ENCODE results near the gene FPGS.
"Not testable (repeated sequence)": the region's sequence is repeated elsewhere in the genome, so short reads cannot be mapped to it uniquely, and the experiment has no call there.

FPGS gene

GRCh38 chr9:127814619-127815511, 12.2 kb downstream of the FPGS start:
- FAIRE-seq = no peak

- no peak for FAIRE-seq
These were observed 13.1 kb downstream of the FPGS start for GRCh38 chr9:127815512-127816361.

- no peak for FAIRE-seq
These were observed 13.7 kb downstream of the FPGS start for GRCh38 chr9:127816362-127816725.

GRCh38 chr9:127816728-127817127, 14.0 kb downstream of the FPGS start:
- FAIRE-seq = no peak

DNA sequence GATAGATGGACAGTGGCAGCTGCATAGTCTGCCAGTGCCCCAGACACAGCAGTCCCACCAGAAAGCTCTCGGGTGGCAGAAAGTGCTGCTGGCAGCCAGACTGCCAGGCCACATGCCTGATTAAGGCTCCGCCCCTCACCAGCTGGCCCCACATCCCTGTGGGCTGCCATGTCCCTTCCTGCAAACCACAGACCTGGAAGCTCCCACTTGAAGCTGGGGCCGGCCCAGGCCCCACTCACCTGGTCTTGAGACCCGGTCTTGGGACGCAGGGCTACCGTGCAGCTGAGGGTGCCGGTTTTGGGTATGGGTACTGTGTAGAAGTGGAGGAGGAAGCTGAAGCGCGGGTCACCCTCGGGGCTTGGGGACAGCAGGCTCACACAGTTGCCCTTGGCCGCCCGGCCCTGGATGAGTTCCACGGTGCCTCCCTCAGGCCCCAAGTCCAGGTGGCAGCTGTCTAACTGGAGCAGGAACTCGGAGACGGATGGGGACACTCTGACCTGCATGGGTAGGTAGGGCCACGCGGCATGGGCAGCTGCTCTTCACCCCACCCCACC, 15.3 kb downstream of the FPGS start:
- no peak for FAIRE-seq

- no peak for FAIRE-seq
These were observed 15.9 kb downstream of the FPGS start for GRCh38 chr9:127818574-127818973.

GRCh38 chr9:127822108-127822507, 19.4 kb downstream of the FPGS start:
- FAIRE-seq = no peak

DNA sequence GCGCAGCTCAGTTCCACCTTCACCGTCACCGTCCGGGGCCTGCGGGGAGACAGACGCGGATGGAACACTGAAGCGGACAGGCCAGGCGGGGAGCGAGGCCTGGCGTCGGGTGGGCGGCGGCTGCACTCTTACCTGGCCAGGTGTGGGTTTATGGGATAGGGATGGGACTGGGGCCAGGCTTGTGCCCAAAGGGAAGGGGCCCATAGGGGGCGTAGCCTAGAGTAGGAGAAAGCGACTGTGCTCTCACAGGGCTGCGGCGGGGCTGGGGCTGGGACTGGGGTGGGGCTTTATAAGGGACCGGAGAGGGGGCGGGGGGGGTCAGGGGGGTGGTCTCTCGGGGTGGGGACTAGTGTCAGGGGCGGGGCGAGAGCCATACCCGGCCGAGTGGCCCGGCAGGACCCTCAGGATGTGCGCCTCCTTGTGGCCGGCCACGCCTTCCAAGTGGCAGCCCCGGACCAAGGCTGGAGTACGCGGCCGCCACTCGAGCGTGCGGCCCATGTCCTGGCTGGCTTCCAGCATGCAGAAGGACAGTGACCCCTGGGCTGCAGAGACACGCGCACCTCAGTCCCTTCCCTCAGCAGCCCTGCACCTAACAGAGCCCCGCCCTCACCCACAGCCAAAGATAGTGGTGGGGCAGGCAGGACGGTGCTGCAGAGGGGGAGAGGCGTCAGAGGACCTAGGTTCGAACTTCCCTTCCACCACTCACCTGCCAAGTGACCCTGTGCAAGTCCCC, 22.8 kb downstream of the FPGS start:
- no peak for FAIRE-seq

DNA sequence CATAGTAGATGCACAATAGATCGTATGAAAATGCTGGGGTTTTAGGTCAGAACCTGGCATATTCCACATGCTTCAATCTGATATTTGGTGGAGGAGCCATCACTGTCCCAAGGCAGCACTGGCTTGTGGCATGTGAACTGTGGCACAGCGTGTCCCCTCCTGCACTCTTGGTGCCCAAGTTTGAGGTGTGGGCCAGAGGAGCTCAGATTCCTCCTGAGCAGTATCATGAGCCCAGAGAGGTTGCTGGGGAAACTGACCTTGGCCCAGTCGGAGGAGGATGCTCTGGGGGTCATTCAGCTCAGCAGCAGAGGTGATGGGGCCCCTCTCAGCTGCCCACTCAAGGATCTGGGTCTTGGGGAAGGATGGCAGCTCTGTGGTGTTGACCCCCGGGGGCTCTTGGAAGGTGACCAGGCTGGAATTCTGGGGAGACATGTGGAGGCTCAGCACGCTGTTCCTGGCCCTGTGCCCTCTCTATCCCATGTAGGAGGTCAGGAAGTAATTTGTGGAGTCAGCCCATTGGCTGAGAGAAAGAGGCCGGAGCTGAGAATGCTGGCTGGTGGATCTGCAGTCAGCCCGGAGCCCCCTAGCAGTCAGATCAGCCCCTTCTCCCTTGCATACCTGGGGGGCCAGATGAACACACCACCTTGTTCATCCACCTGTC, 23.7 kb downstream of the FPGS start:
- no peak for FAIRE-seq

- FAIRE-seq = no peak
These were observed 25.8 kb downstream of the FPGS start for GRCh38 chr9:127828262-127829031.

DNA sequence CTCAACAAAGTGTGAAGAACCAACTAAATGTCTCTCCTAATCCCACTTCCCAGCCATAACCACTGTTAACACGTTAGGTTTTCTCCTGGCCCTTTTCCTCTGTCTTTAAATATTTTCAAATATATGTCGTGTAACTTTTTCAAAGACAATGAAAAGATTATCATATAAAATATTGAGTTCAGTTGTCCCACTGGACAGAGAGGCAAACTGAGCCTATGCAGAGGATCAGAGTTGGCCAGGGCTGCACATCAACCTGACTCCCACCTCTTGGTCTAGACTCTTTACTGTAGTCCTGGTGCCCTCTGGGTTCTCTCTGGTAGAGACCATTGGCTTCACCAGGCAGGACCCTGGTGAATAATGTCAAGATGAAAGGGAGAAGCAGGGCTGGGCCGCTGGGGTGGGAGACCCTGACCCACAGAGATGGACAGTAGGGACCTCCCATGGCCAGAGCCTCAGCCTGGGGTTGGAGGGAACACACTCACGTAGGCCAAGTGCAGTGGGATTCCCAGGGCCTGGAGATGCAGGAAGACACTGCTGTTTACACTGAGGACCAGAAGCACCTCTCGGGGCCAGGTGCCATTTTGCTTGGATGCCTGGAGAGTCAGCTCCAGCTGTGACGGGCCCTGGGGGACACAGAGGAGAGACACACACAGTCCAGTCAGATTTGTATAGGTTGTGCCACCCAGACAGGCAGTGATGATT, 26.7 kb downstream of the FPGS start:
- no peak for FAIRE-seq

DNA sequence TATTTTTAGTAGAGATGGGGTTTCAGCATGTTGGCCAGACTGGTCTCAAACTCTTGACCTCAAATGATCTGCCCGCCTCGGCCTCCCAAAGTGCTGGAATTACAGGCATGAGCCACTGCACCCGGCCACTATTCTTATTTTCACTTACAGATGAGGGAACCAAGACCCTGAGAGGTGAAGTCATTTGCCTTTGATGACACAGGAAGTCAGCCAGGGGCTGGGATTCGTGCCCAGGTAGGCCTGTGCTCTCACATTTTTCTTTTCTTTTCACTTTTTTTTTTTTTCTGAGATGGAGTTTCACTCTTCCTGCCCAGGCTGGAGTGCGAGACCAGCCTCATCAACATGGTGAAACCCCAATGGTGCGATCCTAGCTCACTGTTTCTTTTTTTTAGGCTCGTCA, 29.6 kb downstream of the FPGS start:
- FAIRE-seq = no peak

DNA sequence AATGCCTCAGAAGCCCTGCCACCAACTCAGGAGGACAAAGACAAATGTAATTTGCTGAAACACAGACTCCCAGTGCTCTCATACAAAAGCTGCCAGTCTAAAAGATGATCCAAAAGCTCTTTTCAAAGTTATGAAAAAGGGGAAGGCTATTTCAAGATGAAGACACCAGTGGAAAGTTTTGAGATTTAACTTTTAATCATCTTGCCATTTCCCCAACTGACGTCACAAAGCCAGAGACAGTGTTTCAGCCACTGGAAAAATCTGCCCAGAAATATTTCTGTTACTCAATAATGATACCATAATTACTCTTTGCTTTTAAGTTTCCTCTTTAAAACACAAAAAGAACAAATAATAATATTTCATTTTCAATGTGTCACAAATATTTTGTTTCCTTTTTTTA, 30.9 kb downstream of the FPGS start:
- no peak for FAIRE-seq

DNA sequence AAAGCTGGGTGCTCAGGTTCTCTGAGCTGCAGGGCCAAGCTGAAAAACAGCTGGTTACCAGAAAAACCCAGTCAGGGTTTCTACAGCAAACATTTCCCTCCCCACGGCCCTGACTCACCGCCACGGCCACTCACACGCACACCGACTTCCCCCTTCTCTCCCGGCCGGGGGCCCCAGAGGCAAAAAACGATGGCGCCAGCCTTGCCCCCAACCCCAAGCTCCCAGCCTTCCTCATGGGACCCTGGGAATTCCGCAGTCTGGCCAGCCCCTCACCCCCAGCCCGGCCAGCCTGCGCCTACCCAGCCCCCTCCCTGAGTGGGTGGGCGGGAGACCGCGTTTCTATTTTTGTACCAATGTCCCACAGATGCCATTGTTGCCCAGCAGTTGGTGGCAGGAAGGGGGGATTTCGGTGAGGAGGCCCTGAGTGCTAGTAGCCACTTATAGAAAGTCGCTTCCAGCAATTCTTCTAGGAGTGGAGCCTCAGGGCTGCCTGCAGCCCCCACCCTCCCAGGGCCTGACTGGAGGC, 33.4 kb downstream of the FPGS start:
- no peak for FAIRE-seq

- FAIRE-seq = not testable (repeated sequence)
These were observed 33.9 kb downstream of the FPGS start for GRCh38 chr9:127836561-127836960.

DNA sequence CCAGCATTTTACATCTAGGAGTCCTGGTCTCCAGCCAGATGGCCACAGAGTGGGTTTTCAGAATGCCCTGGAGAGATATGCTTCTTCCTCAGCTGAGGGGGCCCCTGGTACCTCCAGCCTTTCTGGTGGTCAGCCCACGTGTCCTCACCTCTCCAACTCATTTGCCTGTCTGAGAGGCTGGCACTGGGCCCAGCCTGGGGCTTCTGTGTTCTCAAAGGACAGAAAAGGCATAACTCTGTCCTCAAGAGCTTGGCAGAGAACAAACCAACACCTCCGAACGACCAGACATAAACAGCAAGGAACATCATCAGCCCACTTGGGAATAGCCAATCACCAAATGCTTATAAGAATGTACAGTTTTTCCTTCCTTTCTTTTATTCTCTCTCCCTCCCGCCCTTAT, 34.7 kb downstream of the FPGS start:
- FAIRE-seq = no peak

DNA sequence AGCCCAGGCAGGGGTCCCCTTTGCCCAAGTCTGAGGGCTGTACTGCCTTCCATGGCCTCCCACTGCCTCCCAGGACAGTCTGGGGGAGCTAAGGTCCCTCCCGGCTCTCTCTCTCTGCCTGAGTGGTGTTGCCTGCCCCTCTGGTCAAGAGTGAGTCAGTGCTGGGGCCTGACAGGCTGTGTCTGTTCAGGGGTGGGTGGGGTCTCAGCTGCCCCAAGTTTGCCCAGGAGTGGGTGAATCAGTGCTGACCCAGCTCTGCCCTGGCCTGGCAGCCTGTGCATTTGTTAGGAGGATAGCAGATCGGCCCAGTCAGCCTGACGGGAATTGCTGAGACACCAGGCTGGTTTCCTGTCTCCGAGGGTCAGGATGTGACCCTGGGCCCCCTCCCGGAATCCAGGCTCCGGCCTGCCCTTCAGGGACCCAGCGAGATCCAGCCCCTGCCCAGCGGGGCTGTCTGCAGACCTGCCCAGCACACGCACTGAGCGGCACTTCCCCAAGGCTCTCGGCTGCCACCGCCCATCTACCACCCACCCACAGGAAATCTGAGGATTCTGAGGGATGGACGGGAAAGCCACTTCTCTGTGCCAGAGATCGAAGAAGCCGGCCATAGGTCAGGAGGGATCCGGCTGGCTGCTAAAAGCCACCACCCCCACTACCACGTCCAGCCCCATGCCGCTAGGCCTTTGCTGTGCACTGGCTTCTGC, 35.8 kb downstream of the FPGS start:
- FAIRE-seq = no peak

GRCh38 chr9:127841087-127841835, 38.6 kb downstream of the FPGS start:
- FAIRE-seq = no peak

DNA sequence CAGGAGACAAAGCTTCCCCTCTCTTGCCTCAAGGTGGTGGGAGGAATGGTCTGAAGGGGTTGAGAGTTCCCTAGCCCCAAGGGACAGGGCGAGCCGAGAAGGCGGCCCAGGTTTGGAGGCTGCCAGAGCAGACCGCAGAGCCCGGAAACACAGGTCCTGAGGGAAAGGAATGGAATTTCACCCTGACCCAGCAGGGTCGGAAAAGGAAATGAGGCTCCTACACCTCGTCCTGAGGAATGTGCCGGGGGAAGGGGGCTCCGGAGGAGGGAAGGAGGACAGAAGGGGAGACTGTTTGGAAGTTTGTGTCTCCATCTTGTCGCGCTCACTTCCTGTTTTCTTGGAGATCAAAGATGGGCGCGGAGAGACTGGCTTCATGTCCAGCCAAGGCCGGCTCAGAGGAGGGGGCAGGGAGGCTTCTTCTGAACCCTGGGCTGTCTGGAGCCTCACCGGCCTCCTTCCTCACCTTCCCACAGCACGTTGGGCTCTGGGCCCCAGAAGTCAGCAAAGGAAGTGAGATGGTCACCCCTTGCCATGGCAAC, 42.2 kb downstream of the FPGS start:
- no peak for FAIRE-seq

All from G401.6 (cell line).